Endothelial cell (in vitro differentiated cells): ENCODE data around the gene TNFAIP3. TPM values are rescaled to one million over a fixed set of nuclear protein-coding genes. Genes with fewer than 3 reads are reported as not detected.

Experiments
- DNase-seq: peaks from one replicate; pipeline ENCODE4 v3.0.0; 2021; ENCODE audit warnings: low spot score
- H3K27ac Mint-ChIP-seq: one replicate; pipeline ENCODE4 v1.8.0; 2021; ENCODE audit warnings: mixed read lengths, inconsistent platforms; ENCODE audit not compliant: unreplicated experiment
- H3K27me3 Mint-ChIP-seq: one replicate; pipeline ENCODE4 v1.8.0; 2021; ENCODE audit warnings: mild to moderate bottlenecking, moderate library complexity, mixed read lengths, inconsistent platforms; ENCODE audit not compliant: unreplicated experiment
- H3K36me3 Mint-ChIP-seq: one replicate; pipeline ENCODE4 v1.8.0; 2021; ENCODE audit warnings: mild to moderate bottlenecking, low read depth, mixed read lengths, inconsistent platforms; ENCODE audit not compliant: unreplicated experiment
- H3K4me1 Mint-ChIP-seq: one replicate; pipeline ENCODE4 v1.8.0; 2021; ENCODE audit warnings: mild to moderate bottlenecking, mixed read lengths, inconsistent platforms; ENCODE audit not compliant: unreplicated experiment
- H3K4me3 Mint-ChIP-seq: one replicate; pipeline ENCODE4 v1.8.0; 2021; ENCODE audit warnings: mild to moderate bottlenecking, mixed read lengths, inconsistent platforms; ENCODE audit not compliant: unreplicated experiment
- H3K9me3 Mint-ChIP-seq: one replicate; pipeline ENCODE4 v1.8.0; 2021; ENCODE audit warnings: mixed read lengths, inconsistent platforms; ENCODE audit not compliant: unreplicated experiment
- CTCF ChIP-seq: fragments of 200-600 bp; sonication (generic); IDR thresholded peaks from one replicate; pipeline ENCODE4 v1.5.0; 2021; ENCODE audit warnings: antibody characterized with exemption; ENCODE audit not compliant: unreplicated experiment
- total RNA-seq: library from RNA; stranded (reverse); fragmentation: NEBNext Ultra II Directional; extraction: Animal tissue kit (Norgen Biotek cat#: 25700); gene quantifications from one replicate; pipeline ENCODE4 v1.2.1, GENCODE V29; 2021; ENCODE audit not compliant: unreplicated experiment

TNFAIP3 gene
- total RNA-seq, 1 donor from 2014 or later: 22.6 TPM

GRCh38 chr6:137863091-137863797 is 3.8 kb upstream of the TNFAIP3 start:
- Mint-ChIP-seq H3K36me3 (peaks cover 10% of the 10 kb centered on the region), H3K27ac (no peak overlapping the region), H3K9me3 (no peaks in the 10 kb centered on the region), H3K27me3 (peaks cover 5% of the 10 kb centered on the region), H3K4me1 (peaks cover 10% of the 10 kb centered on the region), H3K4me3 (no peak overlapping the region)
- TF ChIP-seq CTCF: no peak
- DNase-seq: no peak

GRCh38 chr6:137864812-137865508 is 2.1 kb upstream of the TNFAIP3 start:
- peaks cover 27% of the 10 kb centered on the region for H3K4me1 Mint-ChIP-seq
- peaks cover 10% of the 10 kb centered on the region for H3K27me3 Mint-ChIP-seq
- no peak for DNase-seq
- no peaks in the 10 kb centered on the region for H3K9me3 Mint-ChIP-seq
- no peak overlapping the region for H3K4me3 Mint-ChIP-seq
- H3K36me3 Mint-ChIP-seq: peaks cover 10% of the 10 kb centered on the region
- H3K27ac Mint-ChIP-seq: no peak overlapping the region
- TF ChIP-seq CTCF: no peak

- Mint-ChIP-seq H3K27ac (peak overlapping the region; percentile 86), H3K9me3 (no peaks in the 10 kb centered on the region), H3K27me3 (peaks cover 10% of the 10 kb centered on the region), H3K36me3 (peaks cover 7% of the 10 kb centered on the region), H3K4me1 (peaks cover 40% of the 10 kb centered on the region), H3K4me3 (peak overlapping the region; percentile 95)
- DNase-seq: no peak
- no peak for TF ChIP-seq CTCF
Measured at GRCh38 chr6:137866200-137866913, 702 bp upstream of the TNFAIP3 start.

GRCh38 chr6:137867685-137868509 is 838 bp downstream of the TNFAIP3 start:
- Mint-ChIP-seq H3K4me1 (peaks cover 56% of the 10 kb centered on the region), H3K27me3 (peaks cover 10% of the 10 kb centered on the region), H3K4me3 (peak overlapping the region; percentile 95), H3K9me3 (no peaks in the 10 kb centered on the region), H3K27ac (peak overlapping the region; percentile 68), H3K36me3 (peaks cover 7% of the 10 kb centered on the region)
- peak; percentile 38 for DNase-seq
- TF ChIP-seq CTCF: no peak
